G401.6 (cell line): ENCODE results near the gene HDAC11.

Experiments used
- FAIRE-seq: peaks from 2 replicates; lab custom pipeline; 2012; peaks lifted over from hg19 to GRCh38; lab: Jason Lieb, UNC

HDAC11 gene

DNA sequence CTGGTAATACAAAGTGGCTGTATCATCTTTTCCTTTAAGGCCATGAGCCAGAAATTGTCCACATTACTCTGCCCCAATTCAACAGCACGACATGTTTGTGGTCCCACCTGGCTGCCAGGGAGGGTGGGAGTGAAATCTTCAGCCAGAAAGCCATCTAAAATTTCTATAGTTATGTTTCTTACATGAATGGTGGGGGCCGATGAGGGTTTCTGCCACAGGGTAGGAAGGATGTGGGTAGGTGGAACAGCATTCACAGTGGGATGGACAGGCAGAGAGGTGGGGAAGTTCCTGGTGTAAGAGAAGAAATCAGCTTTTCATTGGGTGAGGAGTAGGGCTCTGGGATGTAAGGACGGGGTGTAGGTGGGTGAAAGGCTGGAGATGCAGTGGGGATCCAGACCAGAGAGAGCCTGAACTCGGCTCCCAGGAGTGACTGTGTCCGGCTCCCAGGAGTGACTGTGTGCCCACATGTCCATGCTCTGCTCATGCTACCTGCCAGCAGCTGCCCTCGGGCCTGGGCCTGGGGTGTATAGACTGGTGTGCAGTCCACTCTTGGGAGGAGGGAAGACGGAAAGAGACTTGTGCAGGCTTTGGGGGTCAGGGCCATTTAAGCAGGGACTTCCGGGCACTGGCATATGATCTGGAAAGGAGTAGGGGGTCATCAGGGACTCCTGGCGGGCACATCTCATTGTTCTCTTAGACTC lies 65.0 kb downstream of the HDAC11 start:
- FAIRE-seq = no peak

DNA sequence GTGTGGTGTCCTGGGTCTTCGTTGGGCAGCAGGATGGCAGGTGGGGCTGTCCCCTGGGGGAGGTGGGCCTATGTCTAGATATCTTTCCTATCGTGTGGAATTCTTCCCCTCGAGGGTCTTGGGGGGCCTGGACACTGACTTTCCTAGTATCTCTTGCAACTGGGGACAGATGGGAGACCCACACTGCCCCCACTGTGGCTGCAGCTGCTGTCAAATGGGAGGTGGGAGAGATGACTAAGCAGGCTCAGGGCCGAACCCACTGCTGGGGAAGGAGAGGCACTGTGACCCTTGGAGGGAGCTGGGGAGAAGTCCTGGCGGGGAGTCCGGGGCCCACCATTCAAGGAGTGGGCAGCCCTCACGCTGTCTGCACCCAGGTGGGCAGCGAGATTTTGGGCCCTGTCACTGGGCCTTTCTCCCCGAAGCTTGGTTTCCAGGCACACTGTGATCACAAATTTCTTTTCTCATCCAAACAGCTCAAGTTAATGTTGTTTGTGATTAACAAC lies 65.9 kb downstream of the HDAC11 start:
- FAIRE-seq = no peak

DNA sequence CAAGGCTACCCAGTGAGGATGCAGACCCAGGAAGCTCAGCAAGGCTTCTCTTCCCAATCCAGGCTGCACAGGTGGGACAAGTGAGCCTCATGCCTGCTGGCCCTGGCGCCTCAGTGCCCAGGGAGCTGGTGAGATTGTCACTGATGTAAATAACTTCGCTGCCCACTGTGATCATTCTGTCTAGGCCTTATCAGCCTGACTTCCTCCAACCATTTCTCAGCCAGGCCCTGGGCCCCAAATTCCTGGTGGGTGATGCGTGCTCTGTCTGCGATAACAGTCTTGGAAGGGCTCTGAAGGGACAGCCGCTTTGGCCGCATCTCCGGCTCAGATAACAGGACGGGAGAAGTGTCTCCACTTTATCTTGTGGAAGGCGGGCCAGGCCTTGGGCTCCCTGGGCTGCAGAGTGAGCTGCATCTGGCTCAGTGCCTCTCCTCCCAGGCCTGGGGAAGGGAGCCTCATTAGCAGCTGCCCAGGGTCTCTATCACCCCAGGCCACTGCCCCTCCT lies 66.6 kb downstream of the HDAC11 start:
- no peak for FAIRE-seq

DNA sequence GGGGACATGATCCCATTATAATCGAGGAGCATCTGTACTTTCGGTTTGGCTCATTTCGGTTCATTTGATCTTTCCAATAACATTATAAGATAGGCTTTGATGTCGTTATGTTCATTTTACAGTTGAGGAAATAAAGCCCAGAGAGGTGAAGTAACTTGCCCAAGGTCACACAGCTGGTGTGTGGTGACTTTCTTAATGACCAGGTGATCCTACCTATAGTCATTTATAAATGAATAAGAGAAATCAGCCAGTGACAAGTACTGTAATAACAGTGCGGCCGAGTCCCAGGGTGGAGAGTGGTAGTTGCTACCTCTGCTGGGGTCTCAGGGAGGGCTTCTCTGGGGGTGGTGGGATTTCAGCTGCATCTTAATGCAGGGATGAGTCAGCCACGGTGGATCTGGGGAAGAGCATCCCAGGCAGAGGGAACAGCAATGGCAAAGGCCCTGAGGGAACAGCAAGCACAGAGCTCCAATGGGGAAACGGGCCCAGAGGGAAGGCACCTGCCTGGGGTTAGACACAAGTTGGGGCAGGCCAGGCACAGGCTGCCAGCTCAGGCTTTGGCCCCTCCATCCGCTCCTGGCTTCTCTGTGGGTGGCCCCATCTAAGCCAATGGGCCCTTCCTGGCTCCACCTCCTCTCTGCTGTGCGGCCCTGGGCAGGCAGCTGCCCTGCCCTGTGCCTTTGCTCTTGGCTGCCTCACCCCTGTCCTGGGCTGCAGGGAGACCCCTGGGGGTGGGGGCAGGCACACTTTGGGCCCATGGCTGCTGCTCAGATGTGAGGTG lies 67.7 kb downstream of the HDAC11 start:
- no peak for FAIRE-seq

DNA sequence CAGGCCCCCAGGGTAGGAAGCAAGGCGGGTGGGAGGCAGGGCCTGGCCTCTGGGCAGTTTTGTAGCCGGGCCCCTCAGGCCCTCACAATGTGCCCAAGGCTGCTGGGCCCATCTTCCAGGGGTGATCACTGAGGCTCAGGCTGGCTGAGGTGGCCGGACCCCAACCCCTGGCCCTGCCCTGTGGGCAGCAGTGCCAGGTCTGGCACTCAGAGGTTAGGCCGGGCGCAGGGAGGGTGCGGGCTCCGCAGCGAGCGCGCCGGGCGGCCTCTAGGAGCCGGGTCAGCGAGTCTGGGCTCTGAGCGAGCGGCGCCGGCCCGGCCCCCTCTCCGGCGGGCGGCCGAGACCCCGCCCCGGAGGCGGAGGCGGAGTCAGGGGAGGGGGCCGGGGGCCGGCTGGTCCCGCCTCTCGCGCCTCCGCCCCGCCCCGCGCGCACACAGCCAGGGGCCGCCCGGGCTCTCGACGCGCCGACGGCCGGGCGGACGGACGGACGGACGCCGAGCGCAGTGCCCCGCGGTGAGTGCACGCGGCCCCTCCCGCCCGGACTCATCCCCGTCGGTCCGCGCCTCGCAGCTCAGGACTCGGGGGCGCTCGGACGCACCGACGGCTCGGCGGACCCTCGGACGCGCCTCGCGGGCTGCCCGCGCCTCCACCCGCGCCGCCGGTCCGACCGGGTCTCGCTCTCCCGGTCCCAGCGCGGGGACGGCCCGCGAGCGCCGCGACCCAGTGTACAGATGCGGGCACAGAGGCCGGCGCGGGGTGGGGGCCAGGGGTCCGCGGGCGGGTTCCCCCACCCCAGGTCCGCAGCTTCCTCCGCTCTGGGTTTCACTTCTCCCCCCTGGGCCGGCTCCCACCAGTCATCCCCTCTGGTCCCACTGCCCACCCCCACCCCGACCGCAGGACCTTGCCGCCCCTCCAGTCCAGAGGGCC lies 68.9 kb downstream of the HDAC11 start, which contains the start of gene FBLN2:
TSS of gene FBLN2 (plus strand) at position 430 of the 927 bp plus-strand sequence. CDS start 21,231 bp downstream, outside the sequence.
- FAIRE-seq = no peak

DNA sequence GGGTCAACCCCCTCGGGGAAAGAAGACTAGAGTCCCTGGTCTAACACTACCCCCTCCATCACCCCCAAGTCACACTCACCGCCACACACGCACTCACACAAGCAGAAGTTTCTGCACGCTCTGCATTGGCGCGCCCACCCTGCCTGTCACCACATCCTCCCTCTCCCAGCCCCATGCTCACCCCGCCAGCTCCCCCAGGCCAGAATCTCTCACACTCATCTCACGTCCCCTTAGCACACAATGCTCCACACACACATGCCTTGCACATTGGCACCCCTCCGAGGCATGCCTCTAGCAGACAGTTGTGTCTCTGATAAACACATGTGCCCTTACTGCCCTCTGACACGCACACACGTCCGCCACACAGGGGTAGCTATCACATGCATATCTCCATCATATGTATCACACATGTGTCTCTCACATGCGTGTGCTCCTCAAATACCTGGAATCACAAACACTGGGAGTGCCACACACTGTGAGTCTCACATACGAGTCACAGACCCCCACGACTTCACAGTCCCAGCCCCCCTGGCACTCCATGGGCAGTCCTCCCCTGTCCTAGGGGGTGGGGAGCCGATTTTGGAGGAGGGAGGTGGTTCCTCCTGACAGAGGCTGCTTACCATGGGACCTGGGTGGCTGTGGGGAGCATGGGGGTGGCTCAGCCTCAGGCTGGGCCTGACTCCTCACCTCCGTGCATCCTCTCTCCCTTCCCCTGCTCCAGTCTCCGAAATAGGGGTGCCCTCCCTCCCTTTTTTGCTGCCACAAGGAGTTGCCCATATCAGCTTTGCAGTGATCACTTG lies 69.7 kb downstream of the HDAC11 start:
- FAIRE-seq = no peak

DNA sequence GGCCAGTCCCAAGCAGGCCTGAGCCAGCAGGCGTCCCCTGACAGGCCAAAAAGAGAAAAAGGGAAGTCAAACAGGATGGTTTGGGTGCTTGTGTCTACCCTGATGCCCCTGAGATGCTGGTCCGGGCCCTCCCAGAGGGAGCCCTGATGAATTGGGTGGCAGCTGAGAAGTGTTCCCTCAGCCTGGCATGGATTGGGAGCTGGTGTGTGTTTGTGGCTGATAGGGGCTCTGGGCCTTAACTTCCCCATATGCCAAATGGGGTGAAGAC lies 70.3 kb downstream of the HDAC11 start:
- no peak for FAIRE-seq

DNA sequence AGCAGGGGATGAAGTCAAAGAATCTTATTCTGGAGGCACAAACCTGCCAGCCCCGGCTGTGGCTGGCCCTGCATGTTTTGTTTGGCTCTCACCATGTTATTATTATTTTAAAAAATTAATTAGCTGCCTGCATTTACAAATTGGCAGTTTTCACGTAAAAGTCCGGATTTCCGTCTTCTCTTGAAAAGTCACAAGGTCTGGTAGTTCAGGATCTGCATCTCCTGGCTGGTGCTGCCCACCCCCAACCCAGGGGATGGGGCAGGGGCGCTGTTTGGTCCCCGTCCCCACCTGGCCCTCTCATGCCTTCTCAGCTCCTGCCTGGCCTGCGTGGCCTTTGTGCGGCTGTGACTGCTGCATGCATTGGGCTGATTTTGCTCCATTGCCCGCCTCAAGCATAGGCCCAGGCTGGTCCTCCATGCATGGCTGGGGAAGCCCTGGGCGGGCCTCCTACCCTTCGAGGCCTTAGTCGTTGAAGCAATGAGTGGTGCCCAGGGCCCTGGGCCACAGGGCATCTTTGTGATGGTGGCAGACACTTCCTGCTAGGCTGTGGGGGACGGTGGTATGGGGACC lies 70.8 kb downstream of the HDAC11 start:
- no peak for FAIRE-seq

DNA sequence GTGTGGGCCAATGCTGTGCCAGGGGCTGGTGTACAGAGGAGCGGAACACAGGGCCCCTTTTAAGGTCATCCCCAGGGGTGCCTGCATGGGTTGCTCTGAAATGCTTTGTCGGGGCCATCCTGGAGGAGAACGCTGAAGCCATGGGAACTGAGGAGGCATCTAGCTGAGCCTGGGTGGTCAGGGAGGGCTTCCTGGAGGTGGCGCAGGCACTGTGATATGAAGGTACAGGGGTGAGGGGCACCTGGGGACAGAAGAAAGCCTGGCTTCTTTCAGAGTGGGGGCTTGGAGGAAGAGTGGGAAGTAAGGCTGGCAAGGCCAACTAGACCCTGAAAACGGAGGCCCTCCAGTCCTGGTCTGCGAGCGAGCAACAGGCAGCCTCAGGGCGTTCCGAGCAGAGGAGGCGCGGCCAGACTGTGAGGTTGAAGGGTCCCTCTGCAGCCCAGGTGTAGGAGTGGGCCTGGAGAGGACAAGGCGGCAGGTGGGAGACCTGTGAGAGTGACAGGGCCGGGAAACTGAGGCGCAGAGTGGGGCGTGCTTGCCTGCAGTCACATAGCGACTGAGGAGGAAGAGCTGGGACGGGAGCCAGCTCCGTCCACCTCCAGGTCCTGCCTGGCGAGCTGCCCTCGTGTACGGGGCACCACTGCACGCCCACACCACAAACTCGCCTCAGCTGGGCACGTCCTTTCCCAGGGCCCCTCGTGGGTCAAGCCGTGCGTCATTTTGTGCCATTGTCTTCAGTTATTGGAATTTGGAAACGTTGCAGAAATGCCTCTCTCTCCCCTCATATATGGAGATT lies 72.9 kb downstream of the HDAC11 start:
- FAIRE-seq = no peak

DNA sequence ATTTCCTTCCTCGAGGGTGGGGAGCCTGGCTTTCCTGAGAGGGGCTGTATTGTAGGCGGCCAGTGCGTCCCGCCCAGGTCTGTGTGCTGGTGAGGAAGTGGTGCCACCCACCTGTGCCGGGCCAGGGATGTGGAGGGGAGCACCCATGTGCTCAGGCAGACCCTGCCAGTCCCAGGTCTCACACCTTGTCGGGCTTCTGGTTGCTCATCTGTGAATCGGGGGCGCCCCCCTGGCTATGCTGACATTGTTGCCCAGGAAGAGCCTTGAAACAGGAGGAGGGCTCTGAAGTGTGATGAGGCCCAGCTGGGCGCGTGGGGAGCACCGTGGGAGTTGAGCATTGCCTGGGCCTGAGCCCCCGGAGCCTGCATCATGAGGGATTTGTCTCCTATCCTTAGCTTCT lies 73.6 kb downstream of the HDAC11 start:
- no peak for FAIRE-seq

DNA sequence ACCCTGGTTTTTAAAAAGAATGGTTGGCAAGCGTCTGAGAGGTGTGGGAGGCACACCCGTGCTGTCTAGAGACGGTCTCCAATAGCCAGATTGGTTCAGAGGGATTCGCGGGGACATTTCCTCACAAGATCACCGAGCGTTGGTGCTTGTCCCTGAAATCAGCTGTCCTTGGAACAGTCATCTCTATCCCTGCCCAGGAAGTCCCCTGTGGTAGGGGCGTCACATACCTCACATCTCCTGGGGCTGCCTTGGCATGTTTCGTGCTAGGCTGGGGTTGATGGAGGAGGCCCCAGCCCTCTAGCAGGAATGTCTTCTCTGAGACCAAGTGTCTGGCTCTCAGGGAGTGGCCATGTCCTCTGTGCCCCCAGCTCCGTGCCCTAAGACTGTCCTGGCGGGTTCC lies 75.6 kb downstream of the HDAC11 start:
- FAIRE-seq = no peak
